GM23338 (cell line): ENCODE results near the gene EXOC6B.

Experiments used
- CREB1 ChIP-seq: fragments of 250-450 bp; sonication (Bioruptor Pico); IDR thresholded peaks from 2 replicates; pipeline ENCODE4 v1.5.0; 2020; ENCODE audit warnings: low read depth, mild to moderate bottlenecking, moderate library complexity
- CTCF ChIP-seq, 2 experiments: fragments of 200-600 bp in 1 of 2; sonication (generic) in 1 of 2; conservative IDR thresholded peaks; 2 replicates each; pipeline versions ENCODE4 v1.5.1 to v1.6.1; 2016 to 2017; ENCODE audit warnings: antibody characterized with exemption in 2 of 2, low read depth in 2 of 2, mild to moderate bottlenecking in 2 of 2, moderate library complexity in 1 of 2
- ETS1 ChIP-seq: IDR thresholded peaks from 2 replicates; pipeline ENCODE4 v1.6.1; 2016; ENCODE audit warnings: antibody characterized with exemption
- EZH2 ChIP-seq: fragments of 200-600 bp; sonication (generic); IDR thresholded peaks from one replicate; pipeline ENCODE4 v1.8.0; 2017; ENCODE audit warnings: antibody characterized with exemption, mild to moderate bottlenecking, low read depth; ENCODE audit not compliant: unreplicated experiment
- EZH2phosphoT487 ChIP-seq: fragments of 200-600 bp; sonication (generic); IDR thresholded peaks from one replicate; pipeline ENCODE4 v1.8.1; 2018; ENCODE audit warnings: antibody characterized with exemption; ENCODE audit not compliant: unreplicated experiment
- JUNB ChIP-seq: IDR thresholded peaks from one replicate; pipeline ENCODE4 v1.6.1; 2016; ENCODE audit warnings: antibody characterized with exemption; ENCODE audit not compliant: unreplicated experiment
- NANOG ChIP-seq: IDR thresholded peaks from 2 replicates; pipeline ENCODE4 v1.6.1; 2016; ENCODE audit warnings: antibody characterized with exemption, borderline replicate concordance
- POLR2AphosphoS5 ChIP-seq: IDR thresholded peaks from 2 replicates; pipeline ENCODE4 v1.6.1; 2016; ENCODE audit warnings: antibody characterized with exemption, low read depth
- REST ChIP-seq: IDR thresholded peaks from one replicate; pipeline ENCODE4 v1.6.1; 2018; ENCODE audit warnings: antibody characterized with exemption; ENCODE audit not compliant: unreplicated experiment
- STAT1 ChIP-seq: IDR thresholded peaks from one replicate; pipeline ENCODE4 v1.6.1; 2016; ENCODE audit warnings: antibody characterized with exemption; ENCODE audit not compliant: unreplicated experiment
- ZNF114 ChIP-seq: fragments of 250-450 bp; sonication (Bioruptor Pico); IDR thresholded peaks from 2 replicates; pipeline ENCODE4 v1.5.0; 2020; ENCODE audit warnings: mild to moderate bottlenecking, moderate library complexity
- ZNF331 ChIP-seq: fragments of 250-450 bp; sonication (Bioruptor Pico); IDR thresholded peaks from 2 replicates; pipeline ENCODE4 v1.5.0; 2020; ENCODE audit warnings: low read depth, mild to moderate bottlenecking, moderate library complexity
- TF ChIP-seq, protein P1 (sequence below): fragments of 250-450 bp; sonication (Bioruptor Pico); IDR thresholded peaks from 2 replicates; pipeline ENCODE4 v1.5.0; 2020; ENCODE audit warnings: mild to moderate bottlenecking, moderate library complexity

- TF ChIP-seq CTCF (conservative IDR thresholded peaks at IDR 0.05; ENCODE audit: low read depth in 2 of 2): no peak
- TF ChIP-seq CREB1 (CRISPR knock-in tag): no peak
- TF ChIP-seq EZH2phosphoT487: no peak
- TF ChIP-seq POLR2AphosphoS5: no peak
- TF ChIP-seq NANOG: no peak
- TF ChIP-seq ZNF114 (CRISPR knock-in tag): no peak
- no peak for TF ChIP-seq EZH2
- TF ChIP-seq ETS1: no peak
- TF ChIP-seq REST: no peak
- TF ChIP-seq ZNF331 (CRISPR knock-in tag): no peak
- TF ChIP-seq, protein P1, sequence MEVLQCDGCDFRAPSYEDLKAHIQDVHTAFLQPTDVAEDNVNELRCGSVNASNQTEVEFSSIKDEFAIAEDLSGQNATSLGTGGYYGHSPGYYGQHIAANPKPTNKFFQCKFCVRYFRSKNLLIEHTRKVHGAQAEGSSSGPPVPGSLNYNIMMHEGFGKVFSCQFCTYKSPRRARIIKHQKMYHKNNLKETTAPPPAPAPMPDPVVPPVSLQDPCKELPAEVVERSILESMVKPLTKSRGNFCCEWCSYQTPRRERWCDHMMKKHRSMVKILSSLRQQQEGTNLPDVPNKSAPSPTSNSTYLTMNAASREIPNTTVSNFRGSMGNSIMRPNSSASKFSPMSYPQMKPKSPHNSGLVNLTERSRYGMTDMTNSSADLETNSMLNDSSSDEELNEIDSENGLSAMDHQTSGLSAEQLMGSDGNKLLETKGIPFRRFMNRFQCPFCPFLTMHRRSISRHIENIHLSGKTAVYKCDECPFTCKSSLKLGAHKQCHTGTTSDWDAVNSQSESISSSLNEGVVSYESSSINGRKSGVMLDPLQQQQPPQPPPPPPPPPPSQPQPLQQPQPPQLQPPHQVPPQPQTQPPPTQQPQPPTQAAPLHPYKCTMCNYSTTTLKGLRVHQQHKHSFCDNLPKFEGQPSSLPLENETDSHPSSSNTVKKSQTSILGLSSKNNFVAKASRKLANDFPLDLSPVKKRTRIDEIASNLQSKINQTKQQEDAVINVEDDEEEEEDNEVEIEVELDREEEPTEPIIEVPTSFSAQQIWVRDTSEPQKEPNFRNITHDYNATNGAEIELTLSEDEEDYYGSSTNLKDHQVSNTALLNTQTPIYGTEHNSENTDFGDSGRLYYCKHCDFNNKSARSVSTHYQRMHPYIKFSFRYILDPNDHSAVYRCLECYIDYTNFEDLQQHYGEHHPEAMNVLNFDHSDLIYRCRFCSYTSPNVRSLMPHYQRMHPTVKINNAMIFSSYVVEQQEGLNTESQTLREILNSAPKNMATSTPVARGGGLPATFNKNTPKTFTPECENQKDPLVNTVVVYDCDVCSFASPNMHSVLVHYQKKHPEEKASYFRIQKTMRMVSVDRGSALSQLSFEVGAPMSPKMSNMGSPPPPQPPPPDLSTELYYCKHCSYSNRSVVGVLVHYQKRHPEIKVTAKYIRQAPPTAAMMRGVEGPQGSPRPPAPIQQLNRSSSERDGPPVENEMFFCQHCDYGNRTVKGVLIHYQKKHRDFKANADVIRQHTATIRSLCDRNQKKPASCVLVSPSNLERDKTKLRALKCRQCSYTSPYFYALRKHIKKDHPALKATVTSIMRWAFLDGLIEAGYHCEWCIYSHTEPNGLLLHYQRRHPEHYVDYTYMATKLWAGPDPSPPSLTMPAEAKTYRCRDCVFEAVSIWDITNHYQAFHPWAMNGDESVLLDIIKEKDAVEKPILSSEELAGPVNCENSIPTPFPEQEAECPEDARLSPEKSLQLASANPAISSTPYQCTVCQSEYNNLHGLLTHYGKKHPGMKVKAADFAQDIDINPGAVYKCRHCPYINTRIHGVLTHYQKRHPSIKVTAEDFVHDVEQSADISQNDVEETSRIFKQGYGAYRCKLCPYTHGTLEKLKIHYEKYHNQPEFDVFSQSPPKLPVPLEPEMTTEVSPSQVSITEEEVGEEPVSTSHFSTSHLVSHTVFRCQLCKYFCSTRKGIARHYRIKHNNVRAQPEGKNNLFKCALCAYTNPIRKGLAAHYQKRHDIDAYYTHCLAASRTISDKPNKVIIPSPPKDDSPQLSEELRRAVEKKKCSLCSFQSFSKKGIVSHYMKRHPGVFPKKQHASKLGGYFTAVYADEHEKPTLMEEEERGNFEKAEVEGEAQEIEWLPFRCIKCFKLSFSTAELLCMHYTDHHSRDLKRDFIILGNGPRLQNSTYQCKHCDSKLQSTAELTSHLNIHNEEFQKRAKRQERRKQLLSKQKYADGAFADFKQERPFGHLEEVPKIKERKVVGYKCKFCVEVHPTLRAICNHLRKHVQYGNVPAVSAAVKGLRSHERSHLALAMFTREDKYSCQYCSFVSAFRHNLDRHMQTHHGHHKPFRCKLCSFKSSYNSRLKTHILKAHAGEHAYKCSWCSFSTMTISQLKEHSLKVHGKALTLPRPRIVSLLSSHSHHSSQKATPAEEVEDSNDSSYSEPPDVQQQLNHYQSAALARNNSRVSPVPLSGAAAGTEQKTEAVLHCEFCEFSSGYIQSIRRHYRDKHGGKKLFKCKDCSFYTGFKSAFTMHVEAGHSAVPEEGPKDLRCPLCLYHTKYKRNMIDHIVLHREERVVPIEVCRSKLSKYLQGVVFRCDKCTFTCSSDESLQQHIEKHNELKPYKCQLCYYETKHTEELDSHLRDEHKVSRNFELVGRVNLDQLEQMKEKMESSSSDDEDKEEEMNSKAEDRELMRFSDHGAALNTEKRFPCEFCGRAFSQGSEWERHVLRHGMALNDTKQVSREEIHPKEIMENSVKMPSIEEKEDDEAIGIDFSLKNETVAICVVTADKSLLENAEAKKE (CRISPR knock-in tag): no peak
- TF ChIP-seq JUNB: no peak
- no peak for TF ChIP-seq STAT1
Measured at GRCh38 chr2:72136933-72137497, 688.8 kb downstream of the EXOC6B start.
